HG02852 (cell line): Measurements from ENCODE around the gene LRRC53.

ENCODE experiments used
- ATAC-seq: cut with Tn5 transposase; IDR thresholded peaks from one replicate; pipeline ENCODE4 v1.9.1; 2021; ENCODE audit warnings: mild to moderate bottlenecking, moderate library complexity; ENCODE audit not compliant: unreplicated experiment

Gene LRRC53

GRCh38 chr1:74512170-74512915 is at the start of gene LRRC53:
TSS of gene LRRC53 (minus strand) at chr1:74512611. CDS start at chr1:74483349, 29,262 bp downstream.
- ATAC-seq = no peak

GRCh38 chr1:74549932-74550331 is 37.5 kb upstream of the LRRC53 start:
- ATAC-seq = no peak

GRCh38 chr1:74548961-74549750 is 36.7 kb upstream of the LRRC53 start:
- no peak for ATAC-seq

GRCh38 chr1:74545821-74546220 is 33.4 kb upstream of the LRRC53 start:
- no peak for ATAC-seq

GRCh38 chr1:74534241-74534640 is 21.8 kb upstream of the LRRC53 start:
- ATAC-seq = no peak

- ATAC-seq = no peak
Measured at GRCh38 chr1:74531796-74532195, 19.4 kb upstream of the LRRC53 start.

- ATAC-seq = no peak
Measured at GRCh38 chr1:74530892-74531291, 18.5 kb upstream of the LRRC53 start.

GRCh38 chr1:74528123-74528522 is 15.7 kb upstream of the LRRC53 start:
- ATAC-seq = no peak

GRCh38 chr1:74526708-74527107 is 14.3 kb upstream of the LRRC53 start:
- no peak for ATAC-seq

GRCh38 chr1:74523873-74524480 is 11.6 kb upstream of the LRRC53 start:
- no peak for ATAC-seq

- no peak for ATAC-seq
Measured at GRCh38 chr1:74522148-74522547, 9.7 kb upstream of the LRRC53 start.

GRCh38 chr1:74517599-74518051 is 5.2 kb upstream of the LRRC53 start:
- ATAC-seq = peak; percentile 84

GRCh38 chr1:74513411-74514300 is 1.2 kb upstream of the LRRC53 start:
- ATAC-seq = no peak

- no peak for ATAC-seq
Measured at GRCh38 chr1:74508449-74508848, 4.0 kb downstream of the LRRC53 start.

- ATAC-seq = no peak
Measured at GRCh38 chr1:74505928-74506710, 6.3 kb downstream of the LRRC53 start.

- no peak for ATAC-seq
Measured at GRCh38 chr1:74504933-74505512, 7.4 kb downstream of the LRRC53 start.

GRCh38 chr1:74504125-74504932 is 8.1 kb downstream of the LRRC53 start:
- peak; percentile 93 for ATAC-seq

GRCh38 chr1:74502858-74503257 is 9.6 kb downstream of the LRRC53 start:
- ATAC-seq = no peak

- ATAC-seq = no peak
Measured at GRCh38 chr1:74502432-74502831, 10.0 kb downstream of the LRRC53 start.
